Transverse colon (tissue), 4 donors: ENCODE results near the gene KDM2B.

ENCODE experiments used
- CTCF ChIP-seq, 5 experiments: fragments of 200-600 bp in 3 of 5; fragments of 450-650 bp in 2 of 5; sonication (generic) in 3 of 5; IDR thresholded peaks; 1 replicate in 2 of 5; 2 replicates in 3 of 5; pipeline ENCODE4 v1.5.1; 2016 to 2017; ENCODE audit warnings: antibody characterized with exemption in 5 of 5, inconsistent platforms in 3 of 5, mild to moderate bottlenecking in 2 of 5, moderate library complexity in 1 of 5
- EP300 ChIP-seq: sonication (generic); formaldehyde crosslinking; IDR thresholded peaks from one replicate; pipeline ENCODE4 v1.6.1; 2017; ENCODE audit warnings: antibody characterized with exemption, low read depth
- POLR2A ChIP-seq: fragments of 450-650 bp; IDR thresholded peaks from one replicate; pipeline ENCODE4 v1.6.1; 2016; ENCODE audit warnings: antibody characterized with exemption, mild to moderate bottlenecking, moderate library complexity
- POLR2AphosphoS5 ChIP-seq, 3 donors: sonication (generic); formaldehyde crosslinking; IDR thresholded peaks; one replicate each; pipeline ENCODE4 v1.6.1; 2016; ENCODE audit warnings: antibody characterized with exemption in 3 of 3

- no peak for TF ChIP-seq EP300
- no peak for TF ChIP-seq POLR2A
- no peak for TF ChIP-seq CTCF (IDR thresholded peaks at IDR 0.05)
- no peak for TF ChIP-seq POLR2AphosphoS5 (IDR thresholded peaks at IDR 0.05)
These were observed 95.9 kb downstream of the KDM2B start for GRCh38 chr12:121484967-121485366.
